Karpas-422 (cell line): ENCODE measurements around the gene ASTN1. TPM values are rescaled to one million over a fixed set of nuclear protein-coding genes. Genes with fewer than 3 reads are reported as not detected.
"Not testable (repeated sequence)": the region's sequence is repeated elsewhere in the genome, so short reads cannot be mapped to it uniquely, and the experiment has no call there.

Experiments
- DNase-seq: peaks from one replicate; pipeline ENCODE4 v3.0.0-alpha.2; 2015
- H2AFZ ChIP-seq: fragments of 200-600 bp; sonication (generic); 2 replicates; pipeline ENCODE4 v1.6.1; 2014; ENCODE audit warnings: antibody characterized with exemption, low read length, mixed read lengths
- H3K27ac ChIP-seq: fragments of 200-600 bp; sonication (generic); 2 replicates; pipeline ENCODE4 v1.5.1; 2014; ENCODE audit warnings: mild to moderate bottlenecking, low read length, moderate library complexity
- H3K27me3 ChIP-seq: fragments of 200-600 bp; sonication (generic); 2 replicates; pipeline ENCODE4 v1.6.1; 2014; ENCODE audit warnings: low read length, mixed read lengths
- H3K36me3 ChIP-seq: fragments of 200-600 bp; sonication (generic); 2 replicates; pipeline ENCODE4 v1.6.1; 2014; ENCODE audit warnings: low read length, mixed read lengths; ENCODE audit not compliant: insufficient read depth
- H3K4me1 ChIP-seq: fragments of 200-600 bp; sonication (generic); 2 replicates; pipeline ENCODE4 v1.6.1; 2014; ENCODE audit warnings: mild to moderate bottlenecking, low read length, mixed read lengths
- H3K4me2 ChIP-seq: fragments of 200-600 bp; sonication (generic); 2 replicates; pipeline ENCODE4 v1.6.1; 2014; ENCODE audit warnings: low read length, low read depth, mild to moderate bottlenecking; ENCODE audit not compliant: poor library complexity, severe bottlenecking
- H3K4me3 ChIP-seq: fragments of 200-600 bp; sonication (generic); 2 replicates; pipeline ENCODE4 v1.5.1; 2014; ENCODE audit warnings: mild to moderate bottlenecking, antibody characterized with exemption, low read length, mixed read lengths
- H3K79me2 ChIP-seq: fragments of 200-600 bp; sonication (generic); 2 replicates; pipeline ENCODE4 v1.6.1; 2014; ENCODE audit warnings: mild to moderate bottlenecking, low read length, mixed read lengths
- H3K9ac ChIP-seq: fragments of 200-600 bp; sonication (generic); 2 replicates; pipeline ENCODE4 v1.6.0; 2014; ENCODE audit warnings: low read length
- H3K9me2 ChIP-seq: fragments of 200-600 bp; sonication (generic), shearing (Covaris generic); replicated peaks from 2 replicates; pipeline ENCODE4 v1.6.0; 2014; ENCODE audit warnings: mild to moderate bottlenecking, low read length, moderate library complexity; ENCODE audit not compliant: insufficient read depth
- H3K9me3 ChIP-seq: fragments of 300-700, 200-600 bp; sonication (generic); 2 replicates; pipeline ENCODE4 v1.6.1; 2014; ENCODE audit warnings: low read length, mixed read lengths
- H4K20me1 ChIP-seq: fragments of 200-600 bp; sonication (generic); 2 replicates; pipeline ENCODE4 v1.6.1; 2014; ENCODE audit warnings: mild to moderate bottlenecking, antibody characterized with exemption, low read length, low read depth; ENCODE audit not compliant: insufficient read depth
- total RNA-seq: library from RNA; depleted of rRNA; stranded (reverse); fragments of >200 nt; shearing (Covaris generic); gene quantifications from 2 replicates; pipeline ENCODE4 v1.2.3, GENCODE V29; 2014; ENCODE audit warnings: low replicate concordance

Gene ASTN1
- total RNA-seq, 1 experiment from 2014 or later, result not detected

DNA sequence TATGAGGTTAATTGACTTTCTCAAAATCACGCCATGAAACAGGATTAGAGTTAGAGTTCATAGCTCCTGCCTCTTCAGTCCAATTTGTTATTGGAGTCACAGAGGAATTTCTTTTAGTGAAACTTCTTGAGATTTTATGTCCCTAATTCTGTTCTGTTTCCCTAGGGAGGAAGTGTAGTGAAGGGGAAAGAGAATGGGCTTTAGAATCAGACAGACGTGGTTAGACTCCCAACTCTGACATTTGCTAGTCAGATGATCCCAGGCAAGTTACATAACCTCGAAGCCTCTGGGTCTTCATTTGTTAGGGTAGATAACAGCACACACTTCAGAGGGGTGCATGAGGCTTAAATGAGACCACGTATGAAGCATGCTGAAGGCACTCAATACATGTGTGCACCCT lies 83.9 kb downstream of the ASTN1 start:
- no peaks in the 10 kb centered on the region for H3K9me2 ChIP-seq
- H3K9ac ChIP-seq, result no peak overlapping the region
- H3K79me2 ChIP-seq, result no peaks in the 10 kb centered on the region
- no peak overlapping the region for H3K4me3 ChIP-seq
- no peak overlapping the region for H3K4me2 ChIP-seq
- H3K36me3 ChIP-seq, result no peaks in the 10 kb centered on the region
- no peak for DNase-seq
- no peak overlapping the region for H3K27ac ChIP-seq
- no peak overlapping the region for H2AFZ ChIP-seq
- no peaks in the 10 kb centered on the region for H3K9me3 ChIP-seq
- no peaks in the 10 kb centered on the region for H4K20me1 ChIP-seq
- H3K27me3 ChIP-seq, result peaks cover 3% of the 10 kb centered on the region; the same call in 1 of the 2 replicates
- no peaks in the 10 kb centered on the region for H3K4me1 ChIP-seq

DNA sequence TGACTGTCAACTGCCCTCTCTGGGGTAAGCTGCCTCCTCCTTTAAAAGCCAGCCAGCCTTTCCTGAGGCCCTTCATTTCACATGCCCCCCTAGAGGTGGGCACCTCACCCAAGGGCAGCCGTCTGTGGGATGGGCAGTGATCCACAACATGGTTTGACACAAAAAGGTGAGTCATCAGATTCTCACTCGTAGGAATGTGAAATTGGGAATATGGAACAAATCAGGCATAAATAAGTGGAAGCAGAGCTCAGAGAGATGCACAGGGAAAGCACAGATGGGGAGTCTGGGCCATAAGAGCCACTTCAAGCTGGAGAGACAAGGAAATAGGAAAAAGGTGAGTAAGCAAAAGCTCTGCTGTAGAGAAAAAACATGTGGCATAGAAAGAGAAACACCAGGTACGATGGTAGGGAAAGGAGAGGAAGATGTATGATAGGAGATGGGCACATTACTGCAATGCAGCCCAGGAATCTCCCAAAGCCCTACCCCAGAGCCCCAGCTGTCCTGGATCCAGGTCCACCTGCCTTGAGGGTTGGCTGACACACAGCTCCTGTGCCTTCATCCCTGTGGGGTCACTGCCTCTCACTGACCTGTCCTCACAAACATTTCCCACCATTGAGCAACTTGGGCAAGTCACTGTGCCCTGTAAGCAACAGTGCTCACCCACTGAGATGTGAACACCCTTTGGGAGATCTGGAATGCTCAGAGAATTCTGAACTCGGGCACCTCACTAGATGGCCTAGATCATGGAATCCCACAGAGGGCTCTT lies 86.6 kb downstream of the ASTN1 start:
- Histone ChIP-seq H3K27ac (no peak overlapping the region), H3K79me2 (no peaks in the 10 kb centered on the region), H2AFZ (no peak overlapping the region), H3K4me1 (no peaks in the 10 kb centered on the region), H3K4me2 (no peak overlapping the region), H3K27me3 (peaks cover 3% of the 10 kb centered on the region; the same call in 1 of the 2 replicates), H4K20me1 (no peaks in the 10 kb centered on the region), H3K9me2 (no peaks in the 10 kb centered on the region), H3K36me3 (no peaks in the 10 kb centered on the region), H3K9ac (no peak overlapping the region), H3K4me3 (no peak overlapping the region), H3K9me3 (no peaks in the 10 kb centered on the region)
- DNase-seq, result no peak

DNA sequence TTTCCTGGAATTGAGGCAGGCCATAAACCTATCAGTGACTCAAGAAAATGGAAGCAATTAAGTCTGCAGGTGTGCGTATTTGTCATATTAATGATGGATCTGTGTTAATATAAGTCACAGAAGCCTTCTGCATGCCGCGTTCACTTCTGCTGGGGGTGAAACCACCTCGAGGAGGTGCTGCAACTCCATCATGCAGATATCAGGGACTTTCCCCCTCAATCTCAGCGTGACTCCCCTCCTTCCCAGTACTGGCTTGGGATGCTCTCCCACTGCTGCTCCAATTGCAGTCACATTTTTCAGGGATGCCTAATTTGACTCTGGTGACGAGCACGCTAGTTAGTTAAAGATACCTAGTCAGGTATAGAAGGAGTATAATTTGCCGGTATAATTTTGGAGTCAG lies 87.5 kb downstream of the ASTN1 start:
- Histone ChIP-seq H3K36me3 (no peaks in the 10 kb centered on the region), H3K4me1 (no peaks in the 10 kb centered on the region), H3K4me2 (no peak overlapping the region), H3K27me3 (peaks cover 3% of the 10 kb centered on the region; the same call in 1 of the 2 replicates), H4K20me1 (no peaks in the 10 kb centered on the region), H3K9me2 (no peaks in the 10 kb centered on the region), H3K79me2 (no peaks in the 10 kb centered on the region), H3K9me3 (no peaks in the 10 kb centered on the region), H3K27ac (no peak overlapping the region), H3K9ac (no peak overlapping the region), H2AFZ (no peak overlapping the region), H3K4me3 (no peak overlapping the region)
- no peak for DNase-seq

GRCh38 chr1:177074811-177075210 lies 89.7 kb downstream of the ASTN1 start:
- not testable (repeated sequence) for H3K27ac ChIP-seq, H3K36me3 ChIP-seq, H3K79me2 ChIP-seq, H2AFZ ChIP-seq, DNase-seq, H4K20me1 ChIP-seq, H3K9ac ChIP-seq, H3K27me3 ChIP-seq, H3K4me2 ChIP-seq, H3K4me1 ChIP-seq, H3K4me3 ChIP-seq, H3K9me3 ChIP-seq, H3K9me2 ChIP-seq

GRCh38 chr1:177069490-177069889 lies 95.0 kb downstream of the ASTN1 start:
- no peaks in the 10 kb centered on the region for H3K36me3 ChIP-seq
- no peaks in the 10 kb centered on the region for H3K9me3 ChIP-seq
- H3K27ac ChIP-seq, result no peak overlapping the region

GRCh38 chr1:177067752-177068410 lies 96.6 kb downstream of the ASTN1 start:
- H2AFZ ChIP-seq, result no peak overlapping the region
- H3K4me2 ChIP-seq, result no peak overlapping the region
- no peaks in the 10 kb centered on the region for H3K9me2 ChIP-seq
- no peaks in the 10 kb centered on the region for H3K36me3 ChIP-seq
- no peaks in the 10 kb centered on the region for H3K4me1 ChIP-seq
- no peaks in the 10 kb centered on the region for H3K9me3 ChIP-seq
- H3K4me3 ChIP-seq, result no peak overlapping the region
- H3K27me3 ChIP-seq, result no peaks in the 10 kb centered on the region
- DNase-seq, result no peak
- H4K20me1 ChIP-seq, result no peaks in the 10 kb centered on the region
- H3K27ac ChIP-seq, result no peak overlapping the region
- H3K79me2 ChIP-seq, result no peaks in the 10 kb centered on the region
- no peak overlapping the region for H3K9ac ChIP-seq

More at GRCh38 chr1:177069490-177069889, 95.0 kb downstream of the ASTN1 start:
- no peak overlapping the region for H2AFZ ChIP-seq
- H3K4me1 ChIP-seq, result no peaks in the 10 kb centered on the region
- no peaks in the 10 kb centered on the region for H4K20me1 ChIP-seq
- H3K4me2 ChIP-seq, result no peak overlapping the region
- no peak overlapping the region for H3K4me3 ChIP-seq
- no peaks in the 10 kb centered on the region for H3K27me3 ChIP-seq
- H3K79me2 ChIP-seq, result no peaks in the 10 kb centered on the region
- no peak overlapping the region for H3K9ac ChIP-seq
- no peak for DNase-seq
- H3K9me2 ChIP-seq, result no peaks in the 10 kb centered on the region

GRCh38 chr1:177065430-177065829 lies 99.1 kb downstream of the ASTN1 start:
- no peak overlapping the region for H3K27ac ChIP-seq
- H3K9me3 ChIP-seq, result no peaks in the 10 kb centered on the region
- no peak for DNase-seq
- no peak overlapping the region for H3K4me2 ChIP-seq
- H3K79me2 ChIP-seq, result no peaks in the 10 kb centered on the region
- H3K36me3 ChIP-seq, result no peaks in the 10 kb centered on the region
- H4K20me1 ChIP-seq, result no peaks in the 10 kb centered on the region
- no peaks in the 10 kb centered on the region for H3K9me2 ChIP-seq
- H2AFZ ChIP-seq, result no peak overlapping the region
- H3K9ac ChIP-seq, result no peak overlapping the region
- no peak overlapping the region for H3K4me3 ChIP-seq
- no peaks in the 10 kb centered on the region for H3K4me1 ChIP-seq
- no peaks in the 10 kb centered on the region for H3K27me3 ChIP-seq

- no peaks in the 10 kb centered on the region for H3K27me3 ChIP-seq
- H3K4me1 ChIP-seq, result no peaks in the 10 kb centered on the region
- no peaks in the 10 kb centered on the region for H3K79me2 ChIP-seq
- no peak overlapping the region for H3K4me3 ChIP-seq
- no peak overlapping the region for H3K27ac ChIP-seq
- H3K36me3 ChIP-seq, result no peaks in the 10 kb centered on the region
- H2AFZ ChIP-seq, result no peak overlapping the region
- no peaks in the 10 kb centered on the region for H3K9me3 ChIP-seq
- no peaks in the 10 kb centered on the region for H4K20me1 ChIP-seq
- H3K4me2 ChIP-seq, result no peak overlapping the region
- no peak for DNase-seq
- no peak overlapping the region for H3K9ac ChIP-seq
- no peaks in the 10 kb centered on the region for H3K9me2 ChIP-seq
Observed at GRCh38 chr1:177063648-177064047, 100.9 kb downstream of the ASTN1 start.
